Glutamatergic neuron (in vitro differentiated cells): ENCODE results near the gene CYB561D1. TPM values are rescaled to one million over a fixed set of nuclear protein-coding genes. Genes with fewer than 3 reads are reported as not detected.

Experiments used
- DNase-seq: peaks from one replicate; pipeline ENCODE4 v3.0.0; 2022
- H3K27ac Mint-ChIP-seq: one replicate; pipeline ENCODE4 v1.8.0; 2020; ENCODE audit warnings: mild to moderate bottlenecking, mixed read lengths, inconsistent platforms; ENCODE audit not compliant: unreplicated experiment
- H3K27me3 Mint-ChIP-seq: one replicate; pipeline ENCODE4 v1.8.0; 2020; ENCODE audit warnings: mild to moderate bottlenecking, moderate library complexity, mixed read lengths, inconsistent platforms; ENCODE audit not compliant: unreplicated experiment
- H3K36me3 Mint-ChIP-seq: one replicate; pipeline ENCODE4 v1.8.0; 2020; ENCODE audit warnings: mild to moderate bottlenecking, mixed read lengths, inconsistent platforms; ENCODE audit not compliant: unreplicated experiment
- H3K4me1 Mint-ChIP-seq: one replicate; pipeline ENCODE4 v1.8.0; 2020; ENCODE audit warnings: mild to moderate bottlenecking, low read depth, mixed read lengths, inconsistent platforms; ENCODE audit not compliant: unreplicated experiment
- H3K4me3 Mint-ChIP-seq: one replicate; pipeline ENCODE4 v1.8.0; 2020; ENCODE audit warnings: mild to moderate bottlenecking, mixed read lengths, inconsistent platforms; ENCODE audit not compliant: unreplicated experiment
- H3K9me3 Mint-ChIP-seq: one replicate; pipeline ENCODE4 v1.8.0; 2020; ENCODE audit warnings: mild to moderate bottlenecking, moderate library complexity, mixed read lengths, inconsistent platforms; ENCODE audit not compliant: unreplicated experiment
- CTCF ChIP-seq: fragments of 200-600 bp; sonication (generic); IDR thresholded peaks from one replicate; pipeline ENCODE4 v1.5.0; 2021; ENCODE audit not compliant: partially characterized antibody, unreplicated experiment
- total RNA-seq: library from RNA; stranded (reverse); fragmentation: NEBNext Ultra II Directional; extraction: Animal tissue kit (Norgen Biotek cat#: 25700); gene quantifications from one replicate; pipeline ENCODE4 v1.2.1, GENCODE V29; 2021; ENCODE audit not compliant: unreplicated experiment

Gene CYB561D1
- total RNA-seq, 1 donor from 2014 or later = 23.9 TPM

GRCh38 chr1:109503935-109504334 lies 10.0 kb downstream of the CYB561D1 start:
- Mint-ChIP-seq H3K9me3 (peaks cover 11% of the 10 kb centered on the region), H3K4me1 (peaks cover 31% of the 10 kb centered on the region), H3K27me3 (peaks cover 14% of the 10 kb centered on the region), H3K27ac (no peak overlapping the region), H3K4me3 (no peak overlapping the region), H3K36me3 (peaks cover 6% of the 10 kb centered on the region)
- DNase-seq = no peak
- TF ChIP-seq CTCF = no peak

DNA sequence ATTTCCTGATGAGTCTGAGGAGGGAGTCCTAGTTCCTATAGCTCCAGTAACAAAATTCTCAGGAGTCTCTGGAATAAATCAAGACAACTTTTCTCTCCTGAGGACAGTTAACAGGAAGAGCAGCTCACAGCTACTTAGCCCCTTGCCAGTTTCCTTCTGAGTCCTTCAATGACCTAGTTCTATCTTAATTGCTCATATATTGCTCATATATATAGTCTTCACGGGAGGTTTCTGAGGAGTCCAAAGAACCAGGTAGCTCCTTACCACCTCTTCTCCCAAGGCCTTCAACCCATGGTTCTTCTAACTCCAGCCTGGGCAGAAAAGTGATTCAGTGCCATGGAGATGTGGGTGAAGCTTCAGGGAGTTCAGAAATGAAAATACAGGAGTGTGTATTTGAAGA lies 11.1 kb downstream of the CYB561D1 start:
- H3K4me3 Mint-ChIP-seq = no peak overlapping the region
- H3K36me3 Mint-ChIP-seq = peaks cover 6% of the 10 kb centered on the region
- no peak for TF ChIP-seq CTCF
- no peak for DNase-seq
- H3K27ac Mint-ChIP-seq = no peak overlapping the region
- peaks cover 15% of the 10 kb centered on the region for H3K27me3 Mint-ChIP-seq
- peaks cover 25% of the 10 kb centered on the region for H3K4me1 Mint-ChIP-seq
- H3K9me3 Mint-ChIP-seq = peaks cover 13% of the 10 kb centered on the region

DNA sequence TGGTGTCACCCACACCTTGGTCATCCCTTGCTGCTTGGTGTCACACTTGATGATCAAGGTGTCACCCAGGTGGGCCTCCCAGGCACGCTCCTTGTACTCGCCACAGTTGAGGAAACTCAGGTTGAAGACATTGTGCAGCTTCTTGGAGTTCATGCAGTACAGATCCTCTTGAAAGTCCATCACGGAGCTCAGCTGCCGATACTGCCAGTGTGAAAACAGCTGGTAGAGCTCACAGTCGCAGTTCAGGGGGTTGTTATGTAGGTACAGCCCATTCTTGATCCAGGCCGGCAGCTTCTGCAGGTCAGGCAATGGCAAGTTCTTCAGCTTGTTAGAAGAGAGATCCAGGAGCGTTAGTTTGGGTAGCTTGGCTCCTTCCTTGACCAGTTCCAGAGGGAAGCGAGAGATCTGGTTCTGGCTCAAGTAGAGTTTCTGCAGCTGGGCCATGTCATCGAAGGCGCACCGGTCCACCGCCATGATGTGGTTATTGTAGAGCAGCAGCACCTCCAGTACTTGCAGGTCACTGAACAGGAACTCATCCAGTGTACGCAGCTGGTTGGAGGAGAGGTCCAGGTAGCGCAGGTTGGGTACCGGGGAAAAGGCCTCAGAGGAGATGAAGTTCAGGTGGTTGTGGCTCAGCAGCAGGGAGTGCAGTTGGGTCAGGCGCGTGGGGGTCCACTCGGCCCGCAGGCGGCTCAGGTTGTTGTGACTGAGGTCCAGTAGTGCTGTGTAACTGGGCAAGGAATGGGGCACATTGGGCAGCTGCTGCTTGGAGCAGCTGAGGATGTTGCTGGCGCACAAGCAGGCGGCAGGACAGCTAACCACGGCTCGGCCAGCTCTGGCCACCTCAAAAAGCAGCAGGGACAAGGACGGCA lies 14.3 kb downstream of the CYB561D1 start:
- peaks cover 11% of the 10 kb centered on the region for H3K36me3 Mint-ChIP-seq
- H3K27me3 Mint-ChIP-seq = peaks cover 24% of the 10 kb centered on the region
- no peak for DNase-seq
- no peak for TF ChIP-seq CTCF
- peak overlapping the region; percentile 48 for H3K27ac Mint-ChIP-seq
- H3K4me3 Mint-ChIP-seq = peak overlapping the region; percentile 87
- peaks cover 12% of the 10 kb centered on the region for H3K9me3 Mint-ChIP-seq
- H3K4me1 Mint-ChIP-seq = peaks cover 7% of the 10 kb centered on the region

DNA sequence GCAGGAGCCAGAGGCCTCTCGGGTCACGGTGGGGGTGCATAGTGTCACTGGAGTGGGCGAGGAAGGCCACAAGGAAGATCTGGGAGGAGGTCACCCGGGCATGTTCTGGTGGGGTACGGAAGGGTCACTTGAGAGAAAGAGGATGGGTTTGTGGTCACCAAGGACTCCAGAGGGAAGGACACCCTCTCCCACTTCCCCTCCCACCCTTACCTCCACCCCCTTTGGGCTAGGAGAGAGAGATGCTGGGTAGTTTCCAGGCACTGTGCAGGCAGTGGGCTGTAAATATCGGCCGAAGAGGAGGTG lies 14.9 kb downstream of the CYB561D1 start:
- Mint-ChIP-seq H3K9me3 (peaks cover 12% of the 10 kb centered on the region), H3K4me1 (peaks cover 7% of the 10 kb centered on the region), H3K27me3 (peaks cover 25% of the 10 kb centered on the region), H3K36me3 (peaks cover 11% of the 10 kb centered on the region), H3K4me3 (peak overlapping the region; percentile 87), H3K27ac (peak overlapping the region; percentile 64)
- no peak for TF ChIP-seq CTCF
- DNase-seq = no peak
